ENCODE measurements around the gene PDE8B.

DNA sequence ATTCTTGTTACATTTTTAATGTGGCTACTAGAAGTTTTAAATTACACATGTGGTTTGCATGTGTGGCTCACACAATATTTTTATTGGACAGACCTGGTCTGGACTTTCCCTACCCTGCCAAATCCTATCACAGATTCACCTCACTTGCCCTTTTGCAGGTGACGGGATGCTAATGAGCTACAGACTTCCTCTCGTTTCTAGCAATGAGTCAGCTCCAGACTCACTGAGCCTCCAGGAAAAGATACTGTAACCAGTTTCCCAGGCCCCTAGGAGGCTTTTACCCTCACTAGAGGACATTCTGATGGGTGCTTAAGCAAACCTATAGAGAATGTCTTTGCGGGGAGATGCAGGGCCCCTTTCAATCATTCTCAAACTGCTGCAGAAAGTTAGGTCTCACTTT, 146.3 kb downstream of the PDE8B start:
- TF ChIP-seq, protein P1, sequence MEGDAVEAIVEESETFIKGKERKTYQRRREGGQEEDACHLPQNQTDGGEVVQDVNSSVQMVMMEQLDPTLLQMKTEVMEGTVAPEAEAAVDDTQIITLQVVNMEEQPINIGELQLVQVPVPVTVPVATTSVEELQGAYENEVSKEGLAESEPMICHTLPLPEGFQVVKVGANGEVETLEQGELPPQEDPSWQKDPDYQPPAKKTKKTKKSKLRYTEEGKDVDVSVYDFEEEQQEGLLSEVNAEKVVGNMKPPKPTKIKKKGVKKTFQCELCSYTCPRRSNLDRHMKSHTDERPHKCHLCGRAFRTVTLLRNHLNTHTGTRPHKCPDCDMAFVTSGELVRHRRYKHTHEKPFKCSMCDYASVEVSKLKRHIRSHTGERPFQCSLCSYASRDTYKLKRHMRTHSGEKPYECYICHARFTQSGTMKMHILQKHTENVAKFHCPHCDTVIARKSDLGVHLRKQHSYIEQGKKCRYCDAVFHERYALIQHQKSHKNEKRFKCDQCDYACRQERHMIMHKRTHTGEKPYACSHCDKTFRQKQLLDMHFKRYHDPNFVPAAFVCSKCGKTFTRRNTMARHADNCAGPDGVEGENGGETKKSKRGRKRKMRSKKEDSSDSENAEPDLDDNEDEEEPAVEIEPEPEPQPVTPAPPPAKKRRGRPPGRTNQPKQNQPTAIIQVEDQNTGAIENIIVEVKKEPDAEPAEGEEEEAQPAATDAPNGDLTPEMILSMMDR (IDR thresholded peaks at IDR 0.05; ENCODE audit: insufficient read depth, low read depth, low read length): no peak
- TF ChIP-seq EZH2 (IDR thresholded peaks at IDR 0.05; ENCODE audit: insufficient read depth, low read length): no peak
